GM19193 (cell line): ENCODE results near the gene PPIG.

ENCODE experiments used
- POLR2A ChIP-seq: IDR thresholded peaks from 4 replicates; pipeline ENCODE4 v1.6.1; 2011; ENCODE audit not compliant: insufficient read depth, insufficient read length; ENCODE audit errors: extremely low read depth

The PPIG gene

GRCh38 chr2:169684135-169684565 lies 100.0 kb downstream of the PPIG start:
- TF ChIP-seq POLR2A, result no peak

- no peak for TF ChIP-seq POLR2A
Measured at GRCh38 chr2:169690958-169691357, 106.8 kb downstream of the PPIG start.
